Smooth muscle cell (in vitro differentiated cells): ENCODE results near the gene CAPN5. TPM values are rescaled to one million over a fixed set of nuclear protein-coding genes. Genes with fewer than 3 reads are reported as not detected.

Source experiments
- DNase-seq: peaks from one replicate; lab custom pipeline; 2025; ENCODE audit not compliant: unreplicated experiment; lab: John Stamatoyannopoulos, UW
- H2AFZ ChIP-seq: fragments of 200-600 bp; sonication (generic); 2 replicates; pipeline ENCODE4 v1.6.0; 2016; ENCODE audit warnings: antibody characterized with exemption, low read depth, mild to moderate bottlenecking
- H3F3A ChIP-seq: fragments of 200-600 bp; sonication (generic); 2 replicates; pipeline ENCODE4 v1.6.0; 2017; ENCODE audit warnings: antibody characterized with exemption, low read depth
- H3K27ac ChIP-seq: fragments of 200-600 bp; sonication (generic); 2 replicates; pipeline ENCODE4 v1.5.1; 2016; ENCODE audit warnings: low read depth, mild to moderate bottlenecking
- H3K27me3 ChIP-seq: fragments of 200-600 bp; sonication (generic); 2 replicates; pipeline ENCODE4 v1.6.1; 2016; ENCODE audit warnings: low read depth, mild to moderate bottlenecking
- H3K36me3 ChIP-seq: fragments of 200-600 bp; sonication (generic); 2 replicates; pipeline ENCODE4 v1.5.1; 2016; ENCODE audit warnings: low read depth
- H3K4me1 ChIP-seq: fragments of 200-600 bp; sonication (generic); 2 replicates; pipeline ENCODE4 v1.5.1; 2016; ENCODE audit warnings: low read depth
- H3K4me2 ChIP-seq: fragments of 200-600 bp; sonication (generic); 2 replicates; pipeline ENCODE4 v1.6.0; 2016; ENCODE audit warnings: mild to moderate bottlenecking
- H3K4me3 ChIP-seq: fragments of 200-600 bp; sonication (generic); 2 replicates; pipeline ENCODE4 v1.5.1; 2016; ENCODE audit warnings: mild to moderate bottlenecking
- H3K79me2 ChIP-seq: fragments of 200-600 bp; sonication (generic); 2 replicates; pipeline ENCODE4 v1.6.0; 2016; ENCODE audit warnings: low read depth, mild to moderate bottlenecking
- H3K9ac ChIP-seq: fragments of 200-600 bp; sonication (generic); 2 replicates; pipeline ENCODE4 v1.6.0; 2016; ENCODE audit warnings: low read depth
- H3K9me3 ChIP-seq: fragments of 200-600 bp; sonication (generic); replicated peaks from 2 replicates; pipeline ENCODE4 v1.5.1; 2016; ENCODE audit warnings: low read depth
- H4K20me1 ChIP-seq: fragments of 200-600 bp; sonication (generic); 2 replicates; pipeline ENCODE4 v1.6.0; 2016; ENCODE audit warnings: low read depth
- CTCF ChIP-seq: fragments of 200-600 bp; sonication (generic); IDR thresholded peaks from 2 replicates; pipeline ENCODE4 v1.5.1; 2017; ENCODE audit warnings: borderline replicate concordance, mild to moderate bottlenecking, antibody characterized with exemption; ENCODE audit not compliant: insufficient read depth, poor library complexity, severe bottlenecking
- WGBS: methylation state at CpG from one replicate; pipeline ENCODE4 v1.1.7; 2016; ENCODE audit warnings: low lambda C conversion rate; 5-methylcytosine and 5-hydroxymethylcytosine counted together
- polyA plus RNA-seq: library from polyadenylated mRNA; unstranded; fragments of >200 nt; fragmentation: Nextera tagmentation; extraction: Ambion mirVana; gene quantifications from 2 replicates; pipeline ENCODE4 v1.2.1, GENCODE V29; 2016
- total RNA-seq: library from RNA; depleted of rRNA; stranded (reverse); fragments of >200 nt; gene quantifications from 2 replicates; pipeline ENCODE4 v1.2.3, GENCODE V29; 2014

Gene CAPN5
- total and polyA plus RNA-seq, 2 experiments from 2014 or later: 15.5 to 23.1 TPM

GRCh38 chr11:77137421-77137820 lies 70.7 kb downstream of the CAPN5 start:
- H3K4me2 ChIP-seq: no peak overlapping the region
- H3K4me1 ChIP-seq: peaks cover 9% of the 10 kb centered on the region
- no peak overlapping the region for H3K4me3 ChIP-seq
- H3K36me3 ChIP-seq: no peaks in the 10 kb centered on the region
- no peak for TF ChIP-seq CTCF
- 91% methylated on average over 11 of the region's 11 CpGs for WGBS
- H3K9me3 ChIP-seq: no peaks in the 10 kb centered on the region
- DNase-seq: no peak
- H3K27me3 ChIP-seq: no peaks in the 10 kb centered on the region
- H3K79me2 ChIP-seq: no peaks in the 10 kb centered on the region
- H3K9ac ChIP-seq: no peak overlapping the region
- no peaks in the 10 kb centered on the region for H4K20me1 ChIP-seq
- H3K27ac ChIP-seq: no peak overlapping the region
- H3F3A ChIP-seq: no peaks in the 10 kb centered on the region
- H2AFZ ChIP-seq: no peak overlapping the region

- no peaks in the 10 kb centered on the region for H3F3A ChIP-seq
- H3K9me3 ChIP-seq: no peaks in the 10 kb centered on the region
- no peaks in the 10 kb centered on the region for H3K27me3 ChIP-seq
- no peak overlapping the region for H3K27ac ChIP-seq
- H4K20me1 ChIP-seq: no peaks in the 10 kb centered on the region
- no peak overlapping the region for H3K4me2 ChIP-seq
- DNase-seq: no peak
- 96% methylated on average over 36 of the region's 55 CpGs for WGBS
- TF ChIP-seq CTCF: no peak
- no peaks in the 10 kb centered on the region for H3K79me2 ChIP-seq
- H3K9ac ChIP-seq: no peak overlapping the region
- H2AFZ ChIP-seq: no peak overlapping the region
- H3K36me3 ChIP-seq: no peaks in the 10 kb centered on the region
- H3K4me1 ChIP-seq: peaks cover 9% of the 10 kb centered on the region
- no peak overlapping the region for H3K4me3 ChIP-seq
Measured at GRCh38 chr11:77138106-77138649, 71.4 kb downstream of the CAPN5 start.

GRCh38 chr11:77139201-77139600 lies 72.4 kb downstream of the CAPN5 start:
- Histone ChIP-seq H3K9me3 (no peaks in the 10 kb centered on the region), H2AFZ (no peak overlapping the region), H3K4me3 (no peak overlapping the region), H3K27ac (no peak overlapping the region), H3K79me2 (no peaks in the 10 kb centered on the region), H3K36me3 (no peaks in the 10 kb centered on the region), H4K20me1 (no peaks in the 10 kb centered on the region), H3K9ac (no peak overlapping the region), H3F3A (no peaks in the 10 kb centered on the region), H3K27me3 (no peaks in the 10 kb centered on the region), H3K4me1 (peaks cover 9% of the 10 kb centered on the region), H3K4me2 (no peak overlapping the region)
- no peak for TF ChIP-seq CTCF
- 94% methylated on average over 8 of the region's 8 CpGs for WGBS
- no peak for DNase-seq

- H3F3A ChIP-seq: no peaks in the 10 kb centered on the region
- H3K4me3 ChIP-seq: no peak overlapping the region
- no peaks in the 10 kb centered on the region for H3K36me3 ChIP-seq
- H3K9me3 ChIP-seq: no peaks in the 10 kb centered on the region
- 31% methylated on average over 8 of the region's 8 CpGs for WGBS
- H3K27ac ChIP-seq: no peak overlapping the region
- no peak for TF ChIP-seq CTCF
- H3K4me2 ChIP-seq: peak overlapping the region; percentile 26
- no peaks in the 10 kb centered on the region for H3K27me3 ChIP-seq
- H3K79me2 ChIP-seq: no peaks in the 10 kb centered on the region
- H2AFZ ChIP-seq: peak overlapping the region; percentile 21
- no peak overlapping the region for H3K9ac ChIP-seq
- no peak for DNase-seq
- H3K4me1 ChIP-seq: peaks cover 9% of the 10 kb centered on the region
- no peaks in the 10 kb centered on the region for H4K20me1 ChIP-seq
Measured at GRCh38 chr11:77140231-77140851, 73.6 kb downstream of the CAPN5 start.
